IPS-NIHi7 (cell line): ENCODE results near the gene POLR3F.
"Not testable (repeated sequence)": the region's sequence is repeated elsewhere in the genome, so short reads cannot be mapped to it uniquely, and the experiment has no call there.

ENCODE experiments used
- DNase-seq: peaks from one replicate; pipeline ENCODE4 v3.0.0; 2012; ENCODE audit warnings: mixed read lengths; ENCODE audit errors: extremely low spot score

Gene POLR3F

GRCh38 chr20:18504479-18505060 lies 37.4 kb downstream of the POLR3F start:
- no peak for DNase-seq

- no peak for DNase-seq
Measured at GRCh38 chr20:18506744-18507143, 39.6 kb downstream of the POLR3F start.

- DNase-seq: peak; percentile 98
Measured at GRCh38 chr20:18507218-18508191, 40.3 kb downstream of the POLR3F start, which contains the start of gene SEC23B. TSS of gene SEC23B (plus strand) at chr20:18507940. CDS start at chr20:18510836, 2,896 bp downstream.

GRCh38 chr20:18511571-18511970 lies 44.4 kb downstream of the POLR3F start:
- DNase-seq: no peak

- DNase-seq: no peak
Measured at GRCh38 chr20:18513208-18513607, 46.0 kb downstream of the POLR3F start.

- DNase-seq: no peak
Measured at GRCh38 chr20:18514127-18514526, 46.9 kb downstream of the POLR3F start.

- no peak for DNase-seq
Measured at GRCh38 chr20:18515973-18516372, 48.8 kb downstream of the POLR3F start.

GRCh38 chr20:18522066-18522465 lies 54.9 kb downstream of the POLR3F start:
- DNase-seq: not testable (repeated sequence)

GRCh38 chr20:18523066-18523465 lies 55.9 kb downstream of the POLR3F start:
- no peak for DNase-seq

GRCh38 chr20:18524646-18525045 lies 57.5 kb downstream of the POLR3F start:
- no peak for DNase-seq

GRCh38 chr20:18526761-18527160 lies 59.6 kb downstream of the POLR3F start:
- DNase-seq: not testable (repeated sequence)

GRCh38 chr20:18527339-18527738 lies 60.1 kb downstream of the POLR3F start:
- no peak for DNase-seq

GRCh38 chr20:18527836-18528235 lies 60.6 kb downstream of the POLR3F start:
- DNase-seq: no peak

GRCh38 chr20:18529041-18529440 lies 61.9 kb downstream of the POLR3F start:
- no peak for DNase-seq

GRCh38 chr20:18532626-18533025 lies 65.4 kb downstream of the POLR3F start:
- no peak for DNase-seq

GRCh38 chr20:18533491-18533890 lies 66.3 kb downstream of the POLR3F start:
- no peak for DNase-seq

GRCh38 chr20:18533978-18534644 lies 66.9 kb downstream of the POLR3F start:
- no peak for DNase-seq
